HG02623 (cell line): ENCODE results near the gene CYP21A2.

Experiments used
- ATAC-seq: cut with Tn5 transposase; IDR thresholded peaks from one replicate; pipeline ENCODE4 v1.9.1; 2021; ENCODE audit warnings: moderate library complexity; ENCODE audit not compliant: unreplicated experiment

CYP21A2 gene

GRCh38 chr6:32081168-32081990 lies 43.2 kb downstream of the CYP21A2 start:
- ATAC-seq: no peak

- no peak for ATAC-seq
Measured at GRCh38 chr6:32082478-32082877, 44.3 kb downstream of the CYP21A2 start.

- ATAC-seq: no peak
Measured at GRCh38 chr6:32082935-32083334, 44.7 kb downstream of the CYP21A2 start.

GRCh38 chr6:32083812-32084768 lies 45.9 kb downstream of the CYP21A2 start:
- no peak for ATAC-seq

- ATAC-seq: no peak
Measured at GRCh38 chr6:32084780-32085179, 46.6 kb downstream of the CYP21A2 start.

- no peak for ATAC-seq
Measured at GRCh38 chr6:32085759-32086459, 47.7 kb downstream of the CYP21A2 start.

GRCh38 chr6:32086661-32087573 lies 48.7 kb downstream of the CYP21A2 start:
- no peak for ATAC-seq

- ATAC-seq: no peak
Measured at GRCh38 chr6:32087574-32088486, 49.6 kb downstream of the CYP21A2 start.

- ATAC-seq: no peak
Measured at GRCh38 chr6:32088487-32089049, 50.4 kb downstream of the CYP21A2 start.

GRCh38 chr6:32089082-32089828 lies 51.0 kb downstream of the CYP21A2 start:
- ATAC-seq: no peak
